ENCODE results near the gene HERC6. TPM values are rescaled to one million over a fixed set of nuclear protein-coding genes. Genes with fewer than 3 reads are reported as not detected.
A peak's percentile ranks its signal among the peaks of the same experiment; 100 is the strongest.

The HERC6 gene
- polyA plus RNA-seq, 1 experiment, result 1.5 TPM

DNA sequence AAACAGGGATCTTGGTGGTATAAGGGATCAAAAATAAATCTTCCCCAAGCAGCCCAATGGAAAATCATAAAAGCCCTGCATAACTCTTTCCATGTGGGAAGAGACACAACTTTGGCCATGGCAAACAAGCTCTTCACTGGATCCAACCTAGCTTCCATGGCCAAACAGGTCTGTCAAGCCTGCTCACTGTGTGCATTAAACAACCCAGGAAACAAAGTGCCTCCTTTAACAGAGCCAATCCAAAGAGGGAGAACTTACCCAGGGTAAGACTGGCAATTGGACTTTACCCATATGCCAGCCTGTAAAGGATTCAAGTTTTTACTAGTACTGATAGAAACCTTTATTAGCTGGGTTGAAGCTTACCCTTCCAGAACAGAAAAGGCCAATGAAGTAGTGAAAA lies 70.6 kb downstream of the HERC6 start:
- H3K27me3 ChIP-seq (ENCODE audit: control insufficient read depth, insufficient read depth, low read length), result no peaks in the 10 kb centered on the region
- TF ChIP-seq, protein P1, sequence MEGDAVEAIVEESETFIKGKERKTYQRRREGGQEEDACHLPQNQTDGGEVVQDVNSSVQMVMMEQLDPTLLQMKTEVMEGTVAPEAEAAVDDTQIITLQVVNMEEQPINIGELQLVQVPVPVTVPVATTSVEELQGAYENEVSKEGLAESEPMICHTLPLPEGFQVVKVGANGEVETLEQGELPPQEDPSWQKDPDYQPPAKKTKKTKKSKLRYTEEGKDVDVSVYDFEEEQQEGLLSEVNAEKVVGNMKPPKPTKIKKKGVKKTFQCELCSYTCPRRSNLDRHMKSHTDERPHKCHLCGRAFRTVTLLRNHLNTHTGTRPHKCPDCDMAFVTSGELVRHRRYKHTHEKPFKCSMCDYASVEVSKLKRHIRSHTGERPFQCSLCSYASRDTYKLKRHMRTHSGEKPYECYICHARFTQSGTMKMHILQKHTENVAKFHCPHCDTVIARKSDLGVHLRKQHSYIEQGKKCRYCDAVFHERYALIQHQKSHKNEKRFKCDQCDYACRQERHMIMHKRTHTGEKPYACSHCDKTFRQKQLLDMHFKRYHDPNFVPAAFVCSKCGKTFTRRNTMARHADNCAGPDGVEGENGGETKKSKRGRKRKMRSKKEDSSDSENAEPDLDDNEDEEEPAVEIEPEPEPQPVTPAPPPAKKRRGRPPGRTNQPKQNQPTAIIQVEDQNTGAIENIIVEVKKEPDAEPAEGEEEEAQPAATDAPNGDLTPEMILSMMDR (IDR thresholded peaks at IDR 0.05; ENCODE audit: low read depth, low read length), result no peak
- ChIA-PET POLR2A (interaction anchor here (0.7 kb wide), 1 partner anchor 71 kb away, joined by 5 read pairs; the partner anchor contains the start of gene HERC6), CTCF (no interaction called here)
- no peak overlapping the region for H3K4me3 ChIP-seq (ENCODE audit: low read depth, low read length)
- H3K27ac ChIP-seq (ENCODE audit: low read depth, low read length), result no peak overlapping the region
- peaks cover 3% of the 10 kb centered on the region; the same call in 1 of the 2 replicates for H3K9me3 ChIP-seq (ENCODE audit: control insufficient read depth, insufficient read depth, low read length)
- no peak for DNase-seq (ENCODE audit: low read depth, low spot score)

DNA sequence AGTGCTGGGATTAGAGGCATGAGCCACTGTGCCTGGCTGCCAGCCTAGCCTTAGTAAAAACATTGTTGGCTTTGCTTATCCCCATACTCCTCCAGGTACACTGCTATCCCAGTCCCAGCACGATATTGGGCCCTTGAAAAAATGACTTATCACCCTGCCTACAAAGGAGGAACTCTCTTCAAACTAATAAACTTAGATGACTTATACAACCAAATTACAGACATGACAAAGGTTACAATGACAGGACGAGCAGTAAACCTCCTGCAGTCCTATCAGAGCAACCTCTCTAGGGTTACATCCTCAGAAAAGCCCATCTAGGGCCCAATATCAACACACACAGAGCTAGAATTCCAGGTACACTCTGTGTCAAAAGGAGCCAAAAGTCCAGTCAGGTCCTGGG lies 72.6 kb downstream of the HERC6 start:
- POLR2A ChIA-PET, result no interaction called here
- no peak overlapping the region for H3K27ac ChIP-seq (ENCODE audit: low read depth, low read length)
- no peak overlapping the region for H3K4me3 ChIP-seq (ENCODE audit: low read depth, low read length)
- DNase-seq (ENCODE audit: low read depth, low spot score), result no peak
- TF ChIP-seq, protein P1 (IDR thresholded peaks at IDR 0.05; ENCODE audit: low read depth, low read length), result no peak
- H3K27me3 ChIP-seq (ENCODE audit: control insufficient read depth, insufficient read depth, low read length), result no peaks in the 10 kb centered on the region
- H3K9me3 ChIP-seq (ENCODE audit: control insufficient read depth, insufficient read depth, low read length), result peaks cover 3% of the 10 kb centered on the region; the same call in 1 of the 2 replicates
- CTCF ChIA-PET, result no interaction called here

DNA sequence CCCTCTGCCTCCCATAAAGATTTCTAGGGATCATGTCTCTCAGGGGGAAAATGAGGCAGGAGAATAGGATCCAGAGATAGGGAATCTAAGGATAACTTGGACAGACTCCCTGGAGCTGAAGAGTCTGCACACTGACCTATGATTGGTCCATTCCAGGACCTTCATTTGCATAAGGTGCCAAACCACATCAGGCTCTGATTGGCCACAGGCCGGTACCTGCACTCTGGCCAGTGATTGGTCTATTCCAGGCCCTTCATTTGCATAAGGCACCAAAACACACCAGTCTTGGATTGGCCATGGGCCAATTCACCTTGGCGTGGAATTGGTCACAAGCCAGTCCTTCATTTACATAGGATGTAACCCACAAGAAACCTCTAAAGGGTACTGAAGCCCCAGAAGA lies 74.3 kb downstream of the HERC6 start:
- H3K4me3 ChIP-seq (ENCODE audit: low read depth, low read length), result no peak overlapping the region
- H3K27me3 ChIP-seq (ENCODE audit: control insufficient read depth, insufficient read depth, low read length), result peaks cover 11% of the 10 kb centered on the region
- TF ChIP-seq, protein P1 (IDR thresholded peaks at IDR 0.05; ENCODE audit: low read depth, low read length), result no peak
- CTCF ChIA-PET, result no interaction called here
- peaks cover 10% of the 10 kb centered on the region for H3K9me3 ChIP-seq (ENCODE audit: control insufficient read depth, insufficient read depth, low read length)
- no peak overlapping the region for H3K27ac ChIP-seq (ENCODE audit: low read depth, low read length)
- no peak for DNase-seq (ENCODE audit: low read depth, low spot score)
- POLR2A ChIA-PET, result no interaction called here

DNA sequence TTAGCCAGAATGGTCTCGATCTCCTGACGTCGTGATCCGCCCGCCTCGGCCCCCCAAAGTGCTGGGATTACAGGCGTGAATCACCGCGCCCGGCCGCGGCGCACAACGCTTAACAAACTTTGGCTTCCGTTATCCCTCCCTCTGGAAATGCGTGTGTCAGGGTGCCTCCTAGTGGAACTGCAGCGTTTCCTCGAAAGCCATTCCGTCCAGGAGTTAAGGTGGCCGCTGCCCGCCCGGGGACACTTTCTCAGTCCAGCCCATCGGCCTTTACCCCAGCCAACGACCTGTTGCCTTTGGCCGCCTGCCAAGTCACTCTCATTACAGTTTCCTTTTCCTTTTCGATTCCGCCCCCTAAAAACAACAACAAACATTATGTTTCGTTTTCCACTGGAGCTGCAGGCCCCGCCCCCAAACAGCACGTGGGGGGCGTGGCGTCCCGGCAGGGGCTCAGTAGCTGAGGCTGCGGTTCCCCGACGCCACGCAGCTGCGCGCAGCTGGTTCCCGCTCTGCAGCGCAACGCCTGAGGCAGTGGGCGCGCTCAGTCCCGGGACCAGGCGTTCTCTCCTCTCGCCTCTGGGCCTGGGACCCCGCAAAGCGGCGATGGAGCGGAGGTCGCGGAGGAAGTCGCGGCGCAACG lies 78.1 kb downstream of the HERC6 start, which contains the start of gene HERC5:
HERC5 (plus strand) TSS at position 450 of the 637 bp plus-strand sequence; CDS start at position 601, 151 bp downstream.
- TF ChIP-seq, protein P1 (IDR thresholded peaks at IDR 0.05; ENCODE audit: low read depth, low read length), result peak; percentile 59
- Histone ChIP-seq H3K4me3 (ENCODE audit: low read depth, low read length) (peak within 1 kb of the TSS; percentile 67), H3K27me3 (ENCODE audit: control insufficient read depth, insufficient read depth, low read length) (peaks cover 22% of the 10 kb centered on the region), H3K9me3 (ENCODE audit: control insufficient read depth, insufficient read depth, low read length) (peaks cover 10% of the 10 kb centered on the region), H3K27ac (ENCODE audit: low read depth, low read length) (no peak within 1 kb of the TSS)
- POLR2A ChIA-PET, result interaction anchor here (0.8 kb wide), 1 partner anchor 237 kb away, joined by 3 read pairs; no protein-coding TSS in a partner anchor
- peak; percentile 23 for DNase-seq (ENCODE audit: low read depth, low spot score)
- CTCF ChIA-PET, result interaction anchor here (0.7 to 1.6 kb wide), 6 partner anchors 58 to 241 kb away, joined by 3 to 8 read pairs (median 6); no protein-coding TSS in a partner anchor
